NOMO-1 treated with DMSO at 0.1 percent for 48 hours (cell line): ENCODE measurements around the gene ARHGAP26.

Source experiments
- DNase-seq: peaks from one replicate; lab custom pipeline; 2025; ENCODE audit not compliant: unreplicated experiment; lab: John Stamatoyannopoulos, UW

ARHGAP26 gene

GRCh38 chr5:143149759-143150158, 379.6 kb downstream of the ARHGAP26 start:
- no peak for DNase-seq

- no peak for DNase-seq
These were observed 381.0 kb downstream of the ARHGAP26 start for GRCh38 chr5:143151056-143151700.

- DNase-seq: no peak
These were observed 382.3 kb downstream of the ARHGAP26 start for GRCh38 chr5:143152445-143152844.

- no peak for DNase-seq
These were observed 383.3 kb downstream of the ARHGAP26 start for GRCh38 chr5:143153332-143154119.

- DNase-seq: no peak
These were observed 384.6 kb downstream of the ARHGAP26 start for GRCh38 chr5:143154510-143155370.

GRCh38 chr5:143155455-143155854, 385.3 kb downstream of the ARHGAP26 start:
- DNase-seq: no peak

- no peak for DNase-seq
These were observed 385.9 kb downstream of the ARHGAP26 start for GRCh38 chr5:143156086-143156485.

GRCh38 chr5:143156572-143156971, 386.4 kb downstream of the ARHGAP26 start:
- no peak for DNase-seq

GRCh38 chr5:143159031-143159430, 388.9 kb downstream of the ARHGAP26 start:
- DNase-seq: no peak

- DNase-seq: peak; percentile 86
These were observed 391.8 kb downstream of the ARHGAP26 start for GRCh38 chr5:143161885-143162540.

GRCh38 chr5:143162810-143163209, 392.6 kb downstream of the ARHGAP26 start:
- no peak for DNase-seq

GRCh38 chr5:143164557-143164956, 394.4 kb downstream of the ARHGAP26 start:
- DNase-seq: no peak

GRCh38 chr5:143165049-143165880, 395.1 kb downstream of the ARHGAP26 start:
- DNase-seq: peak; percentile 34

- no peak for DNase-seq
These were observed 395.9 kb downstream of the ARHGAP26 start for GRCh38 chr5:143166090-143166489.

GRCh38 chr5:143166661-143167420, 396.7 kb downstream of the ARHGAP26 start:
- DNase-seq: no peak

GRCh38 chr5:143168171-143168741, 398.1 kb downstream of the ARHGAP26 start:
- peak; percentile 32 for DNase-seq

GRCh38 chr5:143168921-143169810, 399.0 kb downstream of the ARHGAP26 start:
- DNase-seq: no peak

GRCh38 chr5:143170104-143170503, 399.9 kb downstream of the ARHGAP26 start:
- DNase-seq: no peak
